Brain microvascular endothelial cell (primary cell): ENCODE data around the gene HS3ST4.

Experiments
- DNase-seq: peaks from one replicate; pipeline ENCODE4 v3.0.0-alpha.2; 2020
- H3K27ac ChIP-seq: fragments of 250-450 bp; sonication (Bioruptor Pico); 2 replicates; pipeline ENCODE4 v1.5.1; 2020; ENCODE audit warnings: mild to moderate bottlenecking, moderate library complexity
- H3K27me3 ChIP-seq: fragments of 250-450 bp; sonication (Bioruptor Pico); replicated peaks from 2 replicates; pipeline ENCODE4 v1.5.1; 2020; ENCODE audit warnings: mild to moderate bottlenecking
- H3K36me3 ChIP-seq: fragments of 250-450 bp; sonication (Bioruptor Pico); replicated peaks from 2 replicates; pipeline ENCODE4 v1.5.1; 2020; ENCODE audit warnings: mild to moderate bottlenecking
- H3K4me3 ChIP-seq: 2 replicates; pipeline ENCODE4 v1.5.1; 2011; ENCODE audit warnings: low read depth, mild to moderate bottlenecking, control low read depth, low read length, moderate library complexity
- CTCF ChIP-seq: IDR thresholded peaks from 2 replicates; pipeline ENCODE4 v1.5.1; 2011; ENCODE audit warnings: low read depth, mild to moderate bottlenecking, moderate library complexity, low read length, control low read depth, inconsistent platforms; ENCODE audit errors: missing control alignments
- in situ Hi-C: cut with HindIII; loops from 2 replicates; pipeline ENCODE4 v1.10.0; 2017; ENCODE audit warnings: low sequenced_read_pairs, low pct_ligation_motif_present

Gene HS3ST4

GRCh38 chr16:26134588-26134987 lies 442.8 kb downstream of the HS3ST4 start:
- Histone ChIP-seq H3K27me3 (no peaks in the 10 kb centered on the region), H3K4me3 (no peak overlapping the region), H3K27ac (no peak overlapping the region), H3K36me3 (no peaks in the 10 kb centered on the region)
- no peak for TF ChIP-seq CTCF
- no peak for DNase-seq
- in situ Hi-C loops = no loop called here

- Histone ChIP-seq H3K27ac (no peak overlapping the region), H3K36me3 (no peaks in the 10 kb centered on the region), H3K27me3 (no peaks in the 10 kb centered on the region), H3K4me3 (no peak overlapping the region)
- no peak for TF ChIP-seq CTCF
- in situ Hi-C loops = no loop called here
- DNase-seq = no peak
Measured at GRCh38 chr16:26137956-26138355, 446.2 kb downstream of the HS3ST4 start.

GRCh38 chr16:26139091-26139490 lies 447.3 kb downstream of the HS3ST4 start:
- Histone ChIP-seq H3K36me3 (no peaks in the 10 kb centered on the region), H3K27me3 (no peaks in the 10 kb centered on the region), H3K27ac (no peak overlapping the region), H3K4me3 (no peak overlapping the region)
- no peak for TF ChIP-seq CTCF
- no peak for DNase-seq
- in situ Hi-C loops = no loop called here

- DNase-seq = no peak
- no peaks in the 10 kb centered on the region for H3K27me3 ChIP-seq
- TF ChIP-seq CTCF = no peak
- H3K36me3 ChIP-seq = no peaks in the 10 kb centered on the region
- no peak overlapping the region for H3K4me3 ChIP-seq
- H3K27ac ChIP-seq = no peak overlapping the region
- in situ Hi-C loops = no loop called here
Measured at GRCh38 chr16:26139884-26140283, 448.1 kb downstream of the HS3ST4 start.

- H3K27me3 ChIP-seq = no peaks in the 10 kb centered on the region
- TF ChIP-seq CTCF = no peak
- no peak for DNase-seq
- H3K36me3 ChIP-seq = no peaks in the 10 kb centered on the region
- no peak overlapping the region for H3K27ac ChIP-seq
- no peak overlapping the region for H3K4me3 ChIP-seq
- in situ Hi-C loops = no loop called here
Measured at GRCh38 chr16:26149364-26150190, 457.8 kb downstream of the HS3ST4 start.

- TF ChIP-seq CTCF = no peak
- no peak for DNase-seq
- Histone ChIP-seq H3K36me3 (no peaks in the 10 kb centered on the region), H3K27ac (no peak overlapping the region), H3K4me3 (no peak overlapping the region), H3K27me3 (no peaks in the 10 kb centered on the region)
- in situ Hi-C loops = no loop called here
Measured at GRCh38 chr16:26155221-26155620, 463.5 kb downstream of the HS3ST4 start.
